Measurements from ENCODE around the gene MT1A. TPM values are rescaled to one million over a fixed set of nuclear protein-coding genes. Genes with fewer than 3 reads are reported as not detected.
A peak's percentile ranks its signal among the peaks of the same experiment; 100 is the strongest.

The MT1A gene
- total RNA-seq, 2 experiments from 2014 or later = not detected

DNA sequence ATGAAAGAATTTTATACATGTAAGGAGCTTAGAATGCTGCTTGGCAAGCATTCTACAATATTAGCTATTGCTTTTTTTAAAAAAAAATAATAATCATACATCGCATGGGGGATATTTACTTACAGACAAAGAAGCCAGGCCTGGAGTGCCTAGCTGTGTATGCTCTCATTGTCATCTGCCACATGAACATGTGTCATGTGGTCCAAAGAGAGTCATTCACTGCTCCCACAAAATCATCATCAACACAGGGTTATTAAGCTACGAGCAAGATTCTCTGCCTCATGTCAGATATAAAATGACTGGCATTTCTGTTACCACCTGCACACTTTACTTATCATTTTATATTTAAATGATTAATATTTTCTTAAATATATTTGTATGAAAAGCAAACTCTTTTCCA lies 14.8 kb upstream of the MT1A start:
- Mint-ChIP-seq H3K27me3 (peaks cover 22% of the 10 kb centered on the region), H3K4me3 (no peak overlapping the region), H3K27ac (no peak overlapping the region), H3K9me3 (no peaks in the 10 kb centered on the region), H3K4me1 (ENCODE audit: low read depth) (peaks cover 15% of the 10 kb centered on the region), H3K36me3 (ENCODE audit: low read depth) (no peaks in the 10 kb centered on the region)
- intact Hi-C loops (cut with micrococcal nuclease) = no loop called here
- TF ChIP-seq, protein P1, sequence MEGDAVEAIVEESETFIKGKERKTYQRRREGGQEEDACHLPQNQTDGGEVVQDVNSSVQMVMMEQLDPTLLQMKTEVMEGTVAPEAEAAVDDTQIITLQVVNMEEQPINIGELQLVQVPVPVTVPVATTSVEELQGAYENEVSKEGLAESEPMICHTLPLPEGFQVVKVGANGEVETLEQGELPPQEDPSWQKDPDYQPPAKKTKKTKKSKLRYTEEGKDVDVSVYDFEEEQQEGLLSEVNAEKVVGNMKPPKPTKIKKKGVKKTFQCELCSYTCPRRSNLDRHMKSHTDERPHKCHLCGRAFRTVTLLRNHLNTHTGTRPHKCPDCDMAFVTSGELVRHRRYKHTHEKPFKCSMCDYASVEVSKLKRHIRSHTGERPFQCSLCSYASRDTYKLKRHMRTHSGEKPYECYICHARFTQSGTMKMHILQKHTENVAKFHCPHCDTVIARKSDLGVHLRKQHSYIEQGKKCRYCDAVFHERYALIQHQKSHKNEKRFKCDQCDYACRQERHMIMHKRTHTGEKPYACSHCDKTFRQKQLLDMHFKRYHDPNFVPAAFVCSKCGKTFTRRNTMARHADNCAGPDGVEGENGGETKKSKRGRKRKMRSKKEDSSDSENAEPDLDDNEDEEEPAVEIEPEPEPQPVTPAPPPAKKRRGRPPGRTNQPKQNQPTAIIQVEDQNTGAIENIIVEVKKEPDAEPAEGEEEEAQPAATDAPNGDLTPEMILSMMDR (IDR thresholded peaks at IDR 0.05) = no peak
- ChIA-PET POLR2A (interaction anchor here (0.6 to 0.9 kb wide), 3 partner anchors 14 to 366 kb away, joined by 3 to 6 read pairs (median 3); no protein-coding TSS in a partner anchor), CTCF (interaction anchor here (1.0 to 1.9 kb wide), 5 partner anchors 17 to 32 kb away, joined by 3 to 5 read pairs (median 4); no protein-coding TSS in a partner anchor)
- ATAC-seq (no peak), DNase-seq (no peak)

DNA sequence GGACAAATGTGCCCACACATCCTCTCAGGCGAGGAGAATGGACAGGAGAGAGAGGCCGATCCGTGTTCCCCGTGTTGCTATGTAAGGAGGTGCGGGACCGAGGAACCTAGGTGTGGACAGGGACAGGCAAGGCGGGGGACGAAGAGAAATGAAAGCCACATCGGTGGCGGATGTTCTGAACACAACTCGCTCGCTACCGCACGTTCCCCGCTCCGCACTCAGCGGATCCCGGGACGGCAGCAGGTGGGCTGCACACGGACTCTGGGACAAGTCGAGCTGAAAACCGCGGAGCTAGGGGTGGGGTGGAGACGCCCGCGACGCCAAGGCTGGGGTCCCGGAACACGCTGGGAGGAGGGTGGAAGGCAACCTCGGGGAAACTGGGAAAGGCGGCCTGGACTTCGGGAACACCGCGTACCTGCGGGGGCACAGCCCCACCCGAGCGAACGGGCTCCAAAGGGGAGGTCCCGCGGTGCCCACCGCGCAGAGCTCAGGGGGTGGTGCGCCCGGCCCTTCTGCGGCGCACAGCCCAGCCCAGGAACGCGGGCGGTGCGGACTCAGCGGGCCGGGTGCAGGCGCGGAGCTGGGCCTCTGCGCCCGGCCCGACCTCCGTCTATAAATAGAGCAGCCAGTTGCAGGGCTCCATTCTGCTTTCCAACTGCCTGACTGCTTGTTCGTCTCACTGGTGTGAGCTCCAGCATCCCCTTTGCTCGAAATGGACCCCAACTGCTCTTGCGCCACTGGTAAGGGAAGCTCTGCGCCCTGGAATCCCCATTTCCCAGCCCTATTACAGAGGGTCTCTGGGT lies 13.1 kb upstream of the MT1A start, which contains the start of gene MT1E:
MT1E (plus strand) TSS at position 642 of the 803 bp plus-strand sequence; CDS start at position 713, 71 bp downstream.
- no peaks in the 10 kb centered on the region for H3K36me3 Mint-ChIP-seq (ENCODE audit: low read depth)
- TF ChIP-seq, protein P1 (IDR thresholded peaks at IDR 0.05) = no peak
- POLR2A ChIA-PET = interaction anchor here (0.6 to 1.9 kb wide), 6 partner anchors 11 to 32 kb away, joined by 3 to 9 read pairs (median 3); no protein-coding TSS in a partner anchor
- peaks cover 25% of the 10 kb centered on the region for H3K27me3 Mint-ChIP-seq
- H3K4me1 Mint-ChIP-seq (ENCODE audit: low read depth) = peaks cover 15% of the 10 kb centered on the region
- CTCF ChIA-PET = interaction anchor here (0.6 to 1.5 kb wide), 8 partner anchors 8 to 92 kb away, joined by 3 to 8 read pairs (median 3); no protein-coding TSS in a partner anchor
- intact Hi-C loops (cut with micrococcal nuclease) = no loop called here
- no peaks in the 10 kb centered on the region for H3K9me3 Mint-ChIP-seq
- H3K4me3 Mint-ChIP-seq = peak within 1 kb of the TSS; percentile 78
- DNase-seq = peak; percentile 74
- peak within 1 kb of the TSS; percentile 69 for H3K27ac Mint-ChIP-seq
- peak; percentile 92 for ATAC-seq

DNA sequence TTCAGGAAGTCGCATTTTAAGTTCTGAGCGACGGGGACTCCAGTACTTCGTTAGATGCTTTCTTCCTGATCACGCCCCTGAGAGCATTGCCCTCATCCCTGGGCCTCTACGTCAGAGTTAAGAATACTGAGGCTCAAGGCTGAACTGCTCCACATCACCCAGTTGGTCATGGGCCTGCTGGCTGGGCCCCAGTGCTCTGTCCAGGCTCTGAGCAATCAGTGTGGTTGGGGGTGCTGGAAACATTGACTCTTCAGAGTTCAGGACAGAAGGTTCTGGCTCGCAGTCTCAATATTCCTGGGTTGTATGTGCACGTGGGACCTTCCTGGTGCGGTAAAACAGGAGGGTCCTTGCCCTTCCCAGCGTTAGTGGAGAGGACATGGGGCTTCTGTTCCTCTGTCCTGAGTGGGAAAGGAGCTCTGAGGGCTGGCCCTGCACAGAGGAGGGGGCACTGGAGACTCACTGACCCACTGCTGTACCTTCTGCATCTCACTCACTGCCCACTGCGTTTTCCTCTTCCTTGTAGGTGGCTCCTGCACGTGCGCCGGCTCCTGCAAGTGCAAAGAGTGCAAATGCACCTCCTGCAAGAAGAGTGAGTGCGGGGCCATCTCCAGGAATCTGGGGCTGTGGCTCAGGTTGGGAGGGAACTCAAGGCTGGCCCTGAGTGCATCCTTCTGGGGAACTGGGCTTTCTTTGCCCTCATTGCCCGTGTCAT lies 12.4 kb upstream of the MT1A start:
- DNase-seq = no peak
- intact Hi-C loops (cut with micrococcal nuclease) = no loop called here
- Mint-ChIP-seq H3K27me3 (peaks cover 25% of the 10 kb centered on the region), H3K4me1 (ENCODE audit: low read depth) (peaks cover 15% of the 10 kb centered on the region), H3K36me3 (ENCODE audit: low read depth) (no peaks in the 10 kb centered on the region), H3K27ac (peak overlapping the region; percentile 69), H3K4me3 (peak overlapping the region; percentile 78), H3K9me3 (no peaks in the 10 kb centered on the region)
- ChIA-PET CTCF (interaction anchor here (0.8 to 1.5 kb wide), 7 partner anchors 9 to 76 kb away, joined by 3 to 8 read pairs (median 3); no protein-coding TSS in a partner anchor), POLR2A (interaction anchor here (0.6 to 1.9 kb wide), 6 partner anchors 12 to 31 kb away, joined by 3 to 9 read pairs (median 3); no protein-coding TSS in a partner anchor)
- peak; percentile 31 for ATAC-seq
- TF ChIP-seq, protein P1 (IDR thresholded peaks at IDR 0.05) = no peak

DNA sequence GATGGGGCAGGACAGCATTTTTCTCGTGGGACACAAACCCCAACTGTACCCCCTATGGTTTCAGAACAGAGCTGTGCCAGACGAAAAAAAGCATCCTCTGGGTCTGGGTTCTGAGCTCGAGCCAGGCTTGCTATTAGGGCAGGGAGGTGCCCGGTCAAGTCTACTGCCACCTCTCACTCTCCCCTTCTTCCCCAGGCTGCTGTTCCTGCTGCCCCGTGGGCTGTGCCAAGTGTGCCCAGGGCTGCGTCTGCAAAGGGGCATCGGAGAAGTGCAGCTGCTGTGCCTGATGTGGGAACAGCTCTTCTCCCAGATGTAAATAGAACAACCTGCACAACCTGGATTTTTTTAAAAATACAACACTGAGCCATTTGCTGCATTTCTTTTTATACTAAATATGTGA lies 11.8 kb upstream of the MT1A start:
- peak overlapping the region; percentile 78 for H3K4me3 Mint-ChIP-seq
- intact Hi-C loops (cut with micrococcal nuclease) = no loop called here
- H3K27ac Mint-ChIP-seq = no peak overlapping the region
- no peaks in the 10 kb centered on the region for H3K36me3 Mint-ChIP-seq (ENCODE audit: low read depth)
- ATAC-seq (no peak), DNase-seq (no peak)
- H3K9me3 Mint-ChIP-seq = no peaks in the 10 kb centered on the region
- H3K4me1 Mint-ChIP-seq (ENCODE audit: low read depth) = peaks cover 16% of the 10 kb centered on the region
- CTCF ChIA-PET = no interaction called here
- TF ChIP-seq, protein P1 (IDR thresholded peaks at IDR 0.05) = no peak
- H3K27me3 Mint-ChIP-seq = peaks cover 31% of the 10 kb centered on the region
- POLR2A ChIA-PET = interaction anchor here (1.6 to 1.9 kb wide), 3 partner anchors 12 to 15 kb away, joined by 3 to 9 read pairs (median 5); no protein-coding TSS in a partner anchor
